Effector memory CD4-positive, alpha-beta T cell (primary cell): ENCODE data around the gene RGS6.

Source experiments
- DNase-seq, 3 donors: peaks; one replicate each; pipeline ENCODE4 v3.0.0-alpha.2; 2020
- H3K27ac ChIP-seq: 2 replicates; pipeline ENCODE4 v1.7.0; 2013; ENCODE audit warnings: mild to moderate bottlenecking, low read length, moderate library complexity; ENCODE audit not compliant: insufficient read depth, poor library complexity, severe bottlenecking
- H3K27me3 ChIP-seq: replicated peaks from 2 replicates; pipeline ENCODE4 v1.7.0; 2013; ENCODE audit warnings: mild to moderate bottlenecking, low read length; ENCODE audit not compliant: insufficient read depth, control insufficient read depth, poor library complexity, severe bottlenecking
- H3K36me3 ChIP-seq: 2 replicates; pipeline ENCODE4 v1.7.0; 2013; ENCODE audit warnings: mild to moderate bottlenecking, low read length, moderate library complexity; ENCODE audit not compliant: control insufficient read depth, insufficient read depth
- H3K4me1 ChIP-seq: 2 replicates; pipeline ENCODE4 v1.7.0; 2013; ENCODE audit warnings: low read length, mild to moderate bottlenecking; ENCODE audit not compliant: control insufficient read depth, insufficient read depth, poor library complexity, severe bottlenecking
- H3K4me3 ChIP-seq: 2 replicates; pipeline ENCODE4 v1.7.0; 2013; ENCODE audit warnings: low read length, low read depth, mild to moderate bottlenecking; ENCODE audit not compliant: insufficient read depth, poor library complexity, severe bottlenecking
- H3K9me3 ChIP-seq: 2 replicates; pipeline ENCODE4 v1.7.0; 2013; ENCODE audit warnings: mild to moderate bottlenecking, low read length, moderate library complexity; ENCODE audit not compliant: control insufficient read depth

The RGS6 gene

DNA sequence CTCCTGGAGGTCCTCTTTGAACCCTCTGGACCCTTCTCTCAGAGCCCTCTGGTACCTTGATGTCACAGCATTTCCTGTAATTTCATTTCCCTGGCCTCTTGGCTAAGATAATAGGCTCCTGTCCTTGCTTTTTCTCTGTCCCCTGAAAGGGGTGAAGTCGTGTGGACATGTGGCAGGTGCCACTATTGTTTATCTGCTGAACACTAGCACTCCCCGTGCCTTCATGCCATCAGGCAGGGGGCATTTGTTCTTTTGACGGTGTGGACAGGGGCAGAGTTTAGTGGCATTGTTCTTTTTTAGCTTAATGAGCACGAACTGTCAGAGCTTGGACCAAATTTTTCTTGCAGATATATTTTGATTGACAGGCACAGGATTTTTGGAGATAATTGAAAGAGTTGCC is 166.0 kb downstream of the RGS6 start:
- Histone ChIP-seq H3K27me3 (no peaks in the 10 kb centered on the region), H3K27ac (no peak overlapping the region), H3K4me3 (no peak overlapping the region), H3K9me3 (no peaks in the 10 kb centered on the region), H3K4me1 (no peaks in the 10 kb centered on the region), H3K36me3 (no peaks in the 10 kb centered on the region)
- DNase-seq, result no peak

DNA sequence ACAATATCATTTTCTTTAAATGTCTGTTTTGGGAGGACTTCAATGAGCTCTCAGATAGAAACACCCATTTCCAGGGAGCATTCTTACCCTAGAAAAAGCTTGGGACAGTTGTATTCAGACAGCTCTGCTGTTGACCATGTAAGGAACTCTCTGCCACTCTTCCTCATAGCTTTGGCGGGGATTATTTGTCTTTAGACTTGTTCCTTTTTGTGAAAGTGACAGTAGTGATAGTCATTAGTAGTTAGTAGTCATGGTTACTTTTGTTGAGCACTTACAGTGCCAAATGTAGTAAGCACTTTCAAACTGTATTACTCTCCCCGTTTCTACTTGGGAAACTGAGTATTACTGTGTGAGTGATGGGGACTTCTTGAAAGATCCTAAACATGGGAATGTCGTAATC is 167.3 kb downstream of the RGS6 start:
- Histone ChIP-seq H3K27ac (no peak overlapping the region), H3K4me1 (no peaks in the 10 kb centered on the region), H3K27me3 (no peaks in the 10 kb centered on the region), H3K4me3 (no peak overlapping the region), H3K9me3 (no peaks in the 10 kb centered on the region), H3K36me3 (no peaks in the 10 kb centered on the region)
- no peak for DNase-seq

DNA sequence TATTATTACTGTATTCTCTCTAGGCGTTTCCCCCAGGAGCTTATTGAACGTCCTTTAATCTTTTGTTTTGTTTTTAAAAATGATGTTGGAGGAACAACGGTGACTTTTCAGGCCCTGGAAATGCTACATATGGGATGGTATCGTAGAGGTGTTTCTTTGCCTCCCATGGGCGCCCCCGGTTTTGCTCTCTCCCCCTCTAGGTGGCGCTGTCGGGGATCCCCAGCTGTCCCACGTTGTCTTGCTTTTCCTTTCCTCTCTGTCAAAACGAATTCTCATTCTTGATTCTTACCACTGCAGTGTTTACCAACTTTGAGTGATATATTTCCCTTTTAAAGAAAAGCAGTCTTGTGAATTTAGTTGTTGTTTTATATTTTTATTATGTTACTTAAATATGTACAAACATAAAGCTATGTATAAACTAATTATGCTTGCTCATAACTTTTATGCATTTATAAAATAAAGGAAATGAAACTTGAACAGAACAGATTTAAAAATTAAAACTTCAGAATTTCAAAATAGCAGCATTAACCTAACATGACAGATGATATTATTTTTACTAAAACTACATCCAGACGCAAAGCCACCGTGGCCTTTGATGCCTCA is 171.9 kb downstream of the RGS6 start:
- Histone ChIP-seq H3K36me3 (no peaks in the 10 kb centered on the region), H3K9me3 (no peaks in the 10 kb centered on the region), H3K4me1 (no peaks in the 10 kb centered on the region), H3K27me3 (no peaks in the 10 kb centered on the region), H3K4me3 (no peak overlapping the region), H3K27ac (no peak overlapping the region)
- DNase-seq, result peak in 1 of 3 donors; percentile 2

DNA sequence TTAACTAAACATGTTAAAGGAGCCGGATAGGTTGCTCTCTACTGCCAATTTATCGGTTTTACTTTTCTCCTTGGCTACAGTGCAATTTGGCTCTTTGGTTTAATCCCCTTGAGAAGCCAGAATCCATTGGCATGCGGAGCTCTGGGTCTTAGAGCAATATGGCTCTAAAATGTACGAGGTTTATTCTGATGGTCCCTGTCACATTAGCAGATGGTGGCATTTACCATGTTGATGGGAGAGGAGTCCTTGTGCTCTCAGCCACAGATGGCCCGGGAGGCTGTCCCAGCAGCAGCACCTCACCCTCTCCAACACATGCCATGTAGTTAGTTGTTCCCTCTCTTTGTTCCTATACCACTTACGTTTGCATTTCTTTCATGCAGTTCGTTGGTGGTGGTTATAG is 179.7 kb downstream of the RGS6 start:
- H3K36me3 ChIP-seq, result no peaks in the 10 kb centered on the region
- no peak for DNase-seq
- no peaks in the 10 kb centered on the region for H3K4me1 ChIP-seq
- H3K9me3 ChIP-seq, result no peaks in the 10 kb centered on the region
- H3K27ac ChIP-seq, result no peak overlapping the region
- H3K4me3 ChIP-seq, result no peak overlapping the region
- H3K27me3 ChIP-seq, result no peaks in the 10 kb centered on the region

GRCh38 chr14:72118841-72119240 is 186.6 kb downstream of the RGS6 start:
- H3K27ac ChIP-seq, result no peak overlapping the region
- no peak overlapping the region for H3K4me3 ChIP-seq
- no peaks in the 10 kb centered on the region for H3K4me1 ChIP-seq
- H3K9me3 ChIP-seq, result no peaks in the 10 kb centered on the region
- H3K36me3 ChIP-seq, result no peaks in the 10 kb centered on the region
- no peak for DNase-seq
- no peaks in the 10 kb centered on the region for H3K27me3 ChIP-seq

GRCh38 chr14:72120315-72120714 is 188.1 kb downstream of the RGS6 start:
- no peaks in the 10 kb centered on the region for H3K9me3 ChIP-seq
- no peak for DNase-seq
- H3K36me3 ChIP-seq, result no peaks in the 10 kb centered on the region
- no peak overlapping the region for H3K4me3 ChIP-seq
- H3K4me1 ChIP-seq, result no peaks in the 10 kb centered on the region
- no peak overlapping the region for H3K27ac ChIP-seq
- H3K27me3 ChIP-seq, result no peaks in the 10 kb centered on the region

GRCh38 chr14:72123755-72124154 is 191.5 kb downstream of the RGS6 start:
- no peaks in the 10 kb centered on the region for H3K4me1 ChIP-seq
- DNase-seq, result no peak
- H3K9me3 ChIP-seq, result no peaks in the 10 kb centered on the region
- H3K27me3 ChIP-seq, result no peaks in the 10 kb centered on the region
- H3K36me3 ChIP-seq, result no peaks in the 10 kb centered on the region
- H3K4me3 ChIP-seq, result no peak overlapping the region
- no peak overlapping the region for H3K27ac ChIP-seq

DNA sequence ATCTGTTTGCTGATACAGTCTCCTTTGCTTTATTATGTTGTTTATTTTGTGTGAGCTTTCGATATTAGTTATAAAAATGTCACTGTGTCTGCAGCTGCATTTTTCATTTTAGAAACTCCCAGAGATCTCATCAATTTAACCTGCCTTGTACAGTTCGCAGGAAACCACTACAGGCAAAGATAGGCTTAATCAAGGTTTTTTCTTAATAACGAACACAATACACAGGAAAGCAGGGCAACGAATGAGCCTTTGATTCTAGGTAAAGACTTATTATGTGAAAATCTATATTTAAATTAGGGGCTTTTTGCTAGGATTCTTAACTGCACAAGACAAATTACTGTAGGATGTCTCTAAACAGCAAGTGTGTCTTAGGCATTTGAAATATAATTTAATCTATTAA is 191.9 kb downstream of the RGS6 start:
- Histone ChIP-seq H3K27me3 (no peaks in the 10 kb centered on the region), H3K27ac (no peak overlapping the region), H3K4me3 (no peak overlapping the region), H3K9me3 (no peaks in the 10 kb centered on the region), H3K36me3 (no peaks in the 10 kb centered on the region), H3K4me1 (no peaks in the 10 kb centered on the region)
- DNase-seq, result no peak

GRCh38 chr14:72126091-72126490 is 193.9 kb downstream of the RGS6 start:
- Histone ChIP-seq H3K4me3 (no peak overlapping the region), H3K9me3 (no peaks in the 10 kb centered on the region), H3K27ac (no peak overlapping the region), H3K27me3 (no peaks in the 10 kb centered on the region), H3K4me1 (no peaks in the 10 kb centered on the region), H3K36me3 (no peaks in the 10 kb centered on the region)
- no peak for DNase-seq

DNA sequence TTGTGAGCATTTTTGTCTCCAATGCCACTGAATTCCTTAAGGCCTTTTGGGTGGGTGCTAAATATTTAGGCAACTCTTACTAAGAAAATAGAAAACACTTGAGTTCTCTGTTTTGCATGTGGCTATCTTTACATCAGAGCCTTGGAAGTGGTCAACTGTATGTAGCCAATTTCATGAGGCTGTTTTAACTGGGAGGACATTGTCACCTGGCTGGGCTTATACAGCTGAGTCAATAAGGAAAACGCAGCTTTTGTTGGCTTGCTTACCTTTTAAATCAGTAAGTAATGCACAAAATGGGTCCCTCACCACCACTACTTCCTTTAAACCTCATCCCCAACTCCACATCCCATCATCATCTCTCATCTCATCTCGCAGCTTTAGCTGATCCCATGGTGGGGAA is 194.3 kb downstream of the RGS6 start:
- Histone ChIP-seq H3K9me3 (no peaks in the 10 kb centered on the region), H3K36me3 (no peaks in the 10 kb centered on the region), H3K27ac (no peak overlapping the region), H3K4me3 (no peak overlapping the region), H3K4me1 (no peaks in the 10 kb centered on the region), H3K27me3 (no peaks in the 10 kb centered on the region)
- no peak for DNase-seq

DNA sequence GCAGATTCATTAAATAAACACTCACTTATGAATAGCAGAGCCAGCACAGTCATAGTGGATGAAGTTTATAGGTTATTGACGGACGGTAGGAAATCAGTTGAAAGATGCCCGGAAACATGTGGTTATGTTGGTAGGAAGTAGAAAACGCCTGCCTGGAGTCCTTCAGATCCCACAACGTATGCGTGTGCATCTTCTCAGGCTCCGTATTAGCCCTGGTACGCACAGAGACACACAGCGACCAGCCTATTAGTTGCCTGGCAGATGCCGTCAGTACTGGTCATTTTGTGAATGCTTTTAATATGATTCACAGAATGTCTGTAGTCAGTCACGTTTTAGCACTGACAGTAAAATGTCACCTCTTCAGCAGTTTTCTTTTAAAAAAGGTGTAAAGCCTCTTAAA is 196.4 kb downstream of the RGS6 start:
- no peaks in the 10 kb centered on the region for H3K9me3 ChIP-seq
- DNase-seq, result no peak
- no peaks in the 10 kb centered on the region for H3K4me1 ChIP-seq
- no peaks in the 10 kb centered on the region for H3K27me3 ChIP-seq
- H3K36me3 ChIP-seq, result no peaks in the 10 kb centered on the region
- H3K4me3 ChIP-seq, result no peak overlapping the region
- no peak overlapping the region for H3K27ac ChIP-seq
